Measurements from ENCODE around the gene CD84.

DNA sequence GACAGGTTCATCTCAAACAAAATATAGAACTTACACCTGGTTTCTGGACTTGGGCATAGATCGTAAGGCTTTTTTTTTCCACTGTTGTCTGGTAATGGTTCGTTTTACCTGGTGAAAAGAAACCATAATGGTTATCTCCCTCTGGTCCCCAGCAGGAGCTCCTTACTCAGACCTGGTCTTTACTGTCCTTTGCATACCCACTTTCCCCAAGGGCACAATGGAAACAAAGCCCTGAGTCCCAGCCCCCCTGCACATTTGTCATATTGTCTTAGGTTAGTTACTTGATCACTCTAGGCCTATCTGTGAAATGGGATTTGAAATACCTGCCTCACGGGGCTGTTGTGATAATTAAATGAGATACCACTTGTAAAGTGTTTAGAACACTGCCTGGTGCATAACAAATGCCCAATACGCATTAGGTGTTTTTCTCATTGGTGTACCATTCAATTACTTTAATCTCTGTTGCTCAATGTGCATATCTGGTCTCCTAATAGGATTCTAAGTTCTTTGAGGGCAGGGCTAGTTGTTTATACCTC, 40.5 kb upstream of the CD84 start:
- TF ChIP-seq CTCF (IDR thresholded peaks at IDR 0.05) (no peak), POLR2A (IDR thresholded peaks at IDR 0.05) (no peak)
